ENCODE data around the gene ZBTB25.

GRCh38 chr14:64508215-64508776 lies 4.7 kb upstream of the ZBTB25 start:
- TF ChIP-seq CTCF (IDR thresholded peaks at IDR 0.05; ENCODE audit: insufficient read depth, low read depth, low read length): no peak
- TF ChIP-seq EZH2 (IDR thresholded peaks at IDR 0.05; ENCODE audit: insufficient read depth, low read length): no peak

Measured in astrocyte (in vitro differentiated cells and primary cell).